ENCODE data around the gene PPCDC. TPM values are rescaled to one million over a fixed set of nuclear protein-coding genes. Genes with fewer than 3 reads are reported as not detected.
A peak's percentile ranks its signal among the peaks of the same experiment; 100 is the strongest.

Gene PPCDC
- total and polyA plus RNA-seq, 10 of the 15 experiments (the other 5 are each of a cell fraction or from before 2014, with no cell fraction given), result 32.5 to 135 (median 55.0) TPM

DNA sequence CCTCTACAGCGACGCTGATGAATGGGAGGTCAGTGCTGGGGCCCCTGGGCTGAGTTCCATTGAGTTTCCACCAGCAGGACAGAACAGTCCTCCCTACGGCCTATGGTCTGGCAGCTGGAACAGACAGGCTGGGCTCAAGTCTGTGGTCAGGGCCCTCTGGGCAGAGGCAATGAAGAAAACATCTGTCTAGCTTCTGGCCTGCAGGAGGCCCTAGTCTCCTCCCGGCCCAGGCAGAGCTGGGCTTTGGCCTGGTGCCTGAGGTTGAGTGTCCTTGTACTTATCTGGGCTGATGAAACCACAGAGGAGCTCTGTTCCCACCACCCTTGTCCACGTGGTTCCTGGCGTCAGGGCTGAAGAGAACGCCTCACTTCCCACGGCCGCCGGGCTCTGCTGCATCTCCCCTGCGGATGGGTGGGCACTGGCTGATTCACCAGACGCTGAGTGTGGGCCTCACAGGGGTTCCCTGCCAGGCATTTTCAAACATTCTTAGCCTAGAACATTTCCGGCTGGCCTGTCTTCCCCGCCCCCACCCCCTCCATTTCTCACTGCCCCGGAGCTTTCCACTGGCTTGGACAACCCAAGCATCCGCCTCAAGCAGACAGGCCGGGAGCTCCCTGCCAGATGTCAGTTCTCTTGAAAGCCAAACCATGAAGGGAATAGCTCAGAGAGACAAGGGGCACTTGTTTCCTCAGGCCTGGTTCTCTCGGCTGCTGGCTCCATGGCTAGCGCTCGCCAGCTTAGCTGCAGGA is 20.3 kb downstream of the PPCDC start (continued):
- TF ChIP-seq, protein P1, sequence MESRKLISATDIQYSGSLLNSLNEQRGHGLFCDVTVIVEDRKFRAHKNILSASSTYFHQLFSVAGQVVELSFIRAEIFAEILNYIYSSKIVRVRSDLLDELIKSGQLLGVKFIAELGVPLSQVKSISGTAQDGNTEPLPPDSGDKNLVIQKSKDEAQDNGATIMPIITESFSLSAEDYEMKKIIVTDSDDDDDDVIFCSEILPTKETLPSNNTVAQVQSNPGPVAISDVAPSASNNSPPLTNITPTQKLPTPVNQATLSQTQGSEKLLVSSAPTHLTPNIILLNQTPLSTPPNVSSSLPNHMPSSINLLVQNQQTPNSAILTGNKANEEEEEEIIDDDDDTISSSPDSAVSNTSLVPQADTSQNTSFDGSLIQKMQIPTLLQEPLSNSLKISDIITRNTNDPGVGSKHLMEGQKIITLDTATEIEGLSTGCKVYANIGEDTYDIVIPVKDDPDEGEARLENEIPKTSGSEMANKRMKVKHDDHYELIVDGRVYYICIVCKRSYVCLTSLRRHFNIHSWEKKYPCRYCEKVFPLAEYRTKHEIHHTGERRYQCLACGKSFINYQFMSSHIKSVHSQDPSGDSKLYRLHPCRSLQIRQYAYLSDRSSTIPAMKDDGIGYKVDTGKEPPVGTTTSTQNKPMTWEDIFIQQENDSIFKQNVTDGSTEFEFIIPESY (IDR thresholded peaks at IDR 0.05), result no peak
- TF ChIP-seq BRCA1 (IDR thresholded peaks at IDR 0.05; ENCODE audit: low read depth, low read length) (no peak), GATAD2B (conservative IDR thresholded peaks at IDR 0.05; ENCODE audit: low read depth) (peak; percentile 61; the same call in 1 of the 2 replicates), PML (IDR thresholded peaks at IDR 0.05; ENCODE audit: low read length) (no peak), HDGF (IDR thresholded peaks at IDR 0.05) (no peak), CHD1 (IDR thresholded peaks at IDR 0.05; ENCODE audit: low read depth, low read length) (no peak), LARP7 (IDR thresholded peaks at IDR 0.05) (no peak), FOXK2 (IDR thresholded peaks at IDR 0.05) (no peak), BACH1 (IDR thresholded peaks at IDR 0.05; ENCODE audit: borderline replicate concordance) (peak; percentile 29; the same call in 1 of the 2 replicates), PAX5 (IDR thresholded peaks at IDR 0.05; ENCODE audit: borderline replicate concordance, low read depth, low read length) (0 out of 2 replicates have a peak, but pooled peaks have one; percentile 66), EGR1 (IDR thresholded peaks at IDR 0.05; ENCODE audit: borderline replicate concordance in 1 of 2, low read depth in 2 of 2, low read length in 2 of 2) (peak in 1 of 2 experiments; percentile 52; a peak in 1 of 3 replicates)
- TF ChIP-seq, protein P2, sequence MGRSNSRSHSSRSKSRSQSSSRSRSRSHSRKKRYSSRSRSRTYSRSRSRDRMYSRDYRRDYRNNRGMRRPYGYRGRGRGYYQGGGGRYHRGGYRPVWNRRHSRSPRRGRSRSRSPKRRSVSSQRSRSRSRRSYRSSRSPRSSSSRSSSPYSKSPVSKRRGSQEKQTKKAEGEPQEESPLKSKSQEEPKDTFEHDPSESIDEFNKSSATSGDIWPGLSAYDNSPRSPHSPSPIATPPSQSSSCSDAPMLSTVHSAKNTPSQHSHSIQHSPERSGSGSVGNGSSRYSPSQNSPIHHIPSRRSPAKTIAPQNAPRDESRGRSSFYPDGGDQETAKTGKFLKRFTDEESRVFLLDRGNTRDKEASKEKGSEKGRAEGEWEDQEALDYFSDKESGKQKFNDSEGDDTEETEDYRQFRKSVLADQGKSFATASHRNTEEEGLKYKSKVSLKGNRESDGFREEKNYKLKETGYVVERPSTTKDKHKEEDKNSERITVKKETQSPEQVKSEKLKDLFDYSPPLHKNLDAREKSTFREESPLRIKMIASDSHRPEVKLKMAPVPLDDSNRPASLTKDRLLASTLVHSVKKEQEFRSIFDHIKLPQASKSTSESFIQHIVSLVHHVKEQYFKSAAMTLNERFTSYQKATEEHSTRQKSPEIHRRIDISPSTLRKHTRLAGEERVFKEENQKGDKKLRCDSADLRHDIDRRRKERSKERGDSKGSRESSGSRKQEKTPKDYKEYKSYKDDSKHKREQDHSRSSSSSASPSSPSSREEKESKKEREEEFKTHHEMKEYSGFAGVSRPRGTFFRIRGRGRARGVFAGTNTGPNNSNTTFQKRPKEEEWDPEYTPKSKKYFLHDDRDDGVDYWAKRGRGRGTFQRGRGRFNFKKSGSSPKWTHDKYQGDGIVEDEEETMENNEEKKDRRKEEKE (IDR thresholded peaks at IDR 0.05), result no peak
- TF ChIP-seq, protein P3, sequence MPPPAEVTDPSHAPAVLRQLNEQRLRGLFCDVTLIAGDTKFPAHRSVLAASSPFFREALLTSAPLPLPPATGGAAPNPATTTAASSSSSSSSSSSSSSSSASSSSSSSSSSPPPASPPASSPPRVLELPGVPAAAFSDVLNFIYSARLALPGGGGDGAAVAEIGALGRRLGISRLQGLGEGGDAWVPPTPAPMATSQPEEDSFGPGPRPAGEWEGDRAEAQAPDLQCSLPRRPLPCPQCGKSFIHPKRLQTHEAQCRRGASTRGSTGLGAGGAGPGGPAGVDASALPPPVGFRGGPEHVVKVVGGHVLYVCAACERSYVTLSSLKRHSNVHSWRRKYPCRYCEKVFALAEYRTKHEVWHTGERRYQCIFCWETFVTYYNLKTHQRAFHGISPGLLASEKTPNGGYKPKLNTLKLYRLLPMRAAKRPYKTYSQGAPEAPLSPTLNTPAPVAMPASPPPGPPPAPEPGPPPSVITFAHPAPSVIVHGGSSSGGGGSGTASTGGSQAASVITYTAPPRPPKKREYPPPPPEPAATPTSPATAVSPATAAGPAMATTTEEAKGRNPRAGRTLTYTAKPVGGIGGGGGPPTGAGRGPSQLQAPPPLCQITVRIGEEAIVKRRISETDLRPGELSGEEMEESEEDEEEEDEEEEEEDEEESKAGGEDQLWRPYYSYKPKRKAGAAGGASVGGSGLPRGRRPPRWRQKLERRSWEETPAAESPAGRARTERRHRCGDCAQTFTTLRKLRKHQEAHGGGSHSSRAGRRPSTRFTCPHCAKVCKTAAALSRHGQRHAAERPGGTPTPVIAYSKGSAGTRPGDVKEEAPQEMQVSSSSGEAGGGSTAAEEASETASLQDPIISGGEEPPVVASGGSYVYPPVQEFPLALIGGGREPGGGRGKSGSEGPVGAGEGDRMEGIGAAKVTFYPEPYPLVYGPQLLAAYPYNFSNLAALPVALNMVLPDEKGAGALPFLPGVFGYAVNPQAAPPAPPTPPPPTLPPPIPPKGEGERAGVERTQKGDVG (CRISPR knock-in tag; IDR thresholded peaks at IDR 0.05), result no peak
- TF ChIP-seq, protein P4, sequence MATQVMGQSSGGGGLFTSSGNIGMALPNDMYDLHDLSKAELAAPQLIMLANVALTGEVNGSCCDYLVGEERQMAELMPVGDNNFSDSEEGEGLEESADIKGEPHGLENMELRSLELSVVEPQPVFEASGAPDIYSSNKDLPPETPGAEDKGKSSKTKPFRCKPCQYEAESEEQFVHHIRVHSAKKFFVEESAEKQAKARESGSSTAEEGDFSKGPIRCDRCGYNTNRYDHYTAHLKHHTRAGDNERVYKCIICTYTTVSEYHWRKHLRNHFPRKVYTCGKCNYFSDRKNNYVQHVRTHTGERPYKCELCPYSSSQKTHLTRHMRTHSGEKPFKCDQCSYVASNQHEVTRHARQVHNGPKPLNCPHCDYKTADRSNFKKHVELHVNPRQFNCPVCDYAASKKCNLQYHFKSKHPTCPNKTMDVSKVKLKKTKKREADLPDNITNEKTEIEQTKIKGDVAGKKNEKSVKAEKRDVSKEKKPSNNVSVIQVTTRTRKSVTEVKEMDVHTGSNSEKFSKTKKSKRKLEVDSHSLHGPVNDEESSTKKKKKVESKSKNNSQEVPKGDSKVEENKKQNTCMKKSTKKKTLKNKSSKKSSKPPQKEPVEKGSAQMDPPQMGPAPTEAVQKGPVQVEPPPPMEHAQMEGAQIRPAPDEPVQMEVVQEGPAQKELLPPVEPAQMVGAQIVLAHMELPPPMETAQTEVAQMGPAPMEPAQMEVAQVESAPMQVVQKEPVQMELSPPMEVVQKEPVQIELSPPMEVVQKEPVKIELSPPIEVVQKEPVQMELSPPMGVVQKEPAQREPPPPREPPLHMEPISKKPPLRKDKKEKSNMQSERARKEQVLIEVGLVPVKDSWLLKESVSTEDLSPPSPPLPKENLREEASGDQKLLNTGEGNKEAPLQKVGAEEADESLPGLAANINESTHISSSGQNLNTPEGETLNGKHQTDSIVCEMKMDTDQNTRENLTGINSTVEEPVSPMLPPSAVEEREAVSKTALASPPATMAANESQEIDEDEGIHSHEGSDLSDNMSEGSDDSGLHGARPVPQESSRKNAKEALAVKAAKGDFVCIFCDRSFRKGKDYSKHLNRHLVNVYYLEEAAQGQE (IDR thresholded peaks at IDR 0.05; ENCODE audit: low read depth, low read length), result no peak

Measured in GM12878 (cell line).